Stimulated activated naive CD4-positive, alpha-beta T cell treated with Interleukin-2 at 50 U/mL for 16 hours (primary cell): Measurements from ENCODE around the gene CLEC16A.

Experiments used
- DNase-seq: peaks from one replicate; lab custom pipeline; 2025; lab: John Stamatoyannopoulos, UW

CLEC16A gene

DNA sequence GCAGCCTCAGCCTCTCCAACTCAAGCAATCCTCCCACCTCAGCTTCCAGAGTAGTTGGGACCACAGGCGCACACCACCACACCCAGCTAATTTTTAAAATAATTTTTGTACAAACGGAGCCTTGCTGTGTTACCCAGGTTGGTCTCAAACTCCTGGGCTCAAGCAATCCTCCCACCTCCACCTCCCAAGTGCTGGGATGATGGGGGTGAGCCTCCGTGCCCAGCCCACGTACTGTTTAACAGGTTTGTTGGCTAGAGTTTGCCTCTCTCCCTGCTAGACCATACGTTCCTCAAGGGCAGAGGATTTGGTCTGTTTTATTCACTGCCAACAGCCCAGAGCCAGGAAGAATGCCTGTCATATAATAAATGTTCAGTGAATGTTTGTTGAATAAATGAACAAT is 285.1 kb downstream of the CLEC16A start:
- DNase-seq = no peak

- DNase-seq = no peak
Observed at GRCh38 chr16:11229906-11230305, 285.5 kb downstream of the CLEC16A start.

- no peak for DNase-seq
Observed at GRCh38 chr16:11231367-11231970, 287.1 kb downstream of the CLEC16A start.
